HuH-7.5 (cell line): ENCODE data around the gene SLC25A28.

ENCODE experiments used
- DNase-seq: peaks from one replicate; pipeline ENCODE4 v3.0.0; 2011; ENCODE audit warnings: low spot score

The SLC25A28 gene

DNA sequence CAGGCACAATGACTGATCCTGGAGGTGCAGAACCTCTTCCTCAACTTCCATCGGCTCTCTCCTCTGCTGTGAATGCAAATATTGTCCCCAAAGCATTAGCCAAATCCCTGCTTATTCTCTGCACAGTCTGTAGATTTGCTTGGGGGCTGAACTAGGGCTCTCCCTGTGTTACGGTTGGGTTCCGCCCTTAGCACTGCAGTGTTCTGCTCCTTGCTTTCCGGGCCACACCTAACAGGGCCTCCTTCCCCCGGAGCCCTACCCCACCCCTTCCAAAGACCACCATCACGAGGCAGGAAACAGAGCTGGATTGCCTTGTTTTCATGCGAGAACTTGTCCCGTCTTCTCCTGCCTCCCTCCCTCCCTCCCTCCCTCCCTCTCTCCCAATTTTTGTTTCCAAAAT, 36.6 kb downstream of the SLC25A28 start:
- DNase-seq = no peak

DNA sequence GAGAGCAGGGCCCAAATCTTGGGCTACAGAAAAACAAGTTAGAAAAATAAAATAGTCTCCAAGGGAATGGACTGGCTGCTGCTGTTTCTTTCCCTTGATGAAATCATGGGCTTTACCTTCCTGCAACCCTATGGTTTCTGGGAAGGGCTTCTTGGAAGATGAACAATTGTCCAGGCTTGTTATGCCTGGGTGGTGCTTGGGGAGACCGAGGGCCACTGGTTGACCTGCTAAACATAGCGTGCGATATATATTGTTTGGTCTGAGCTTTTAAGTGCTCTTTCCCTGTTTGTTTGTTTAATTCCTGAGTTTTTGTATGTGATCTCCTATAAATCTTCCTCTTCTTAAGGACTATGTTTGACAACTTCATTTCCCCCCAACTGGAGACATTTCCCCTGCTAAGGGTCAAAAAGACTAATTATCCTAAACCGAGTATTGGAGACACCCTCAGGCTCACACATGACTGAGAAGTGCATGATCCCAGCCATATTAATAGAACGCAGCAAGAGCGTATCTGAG, 37.9 kb downstream of the SLC25A28 start:
- no peak for DNase-seq

DNA sequence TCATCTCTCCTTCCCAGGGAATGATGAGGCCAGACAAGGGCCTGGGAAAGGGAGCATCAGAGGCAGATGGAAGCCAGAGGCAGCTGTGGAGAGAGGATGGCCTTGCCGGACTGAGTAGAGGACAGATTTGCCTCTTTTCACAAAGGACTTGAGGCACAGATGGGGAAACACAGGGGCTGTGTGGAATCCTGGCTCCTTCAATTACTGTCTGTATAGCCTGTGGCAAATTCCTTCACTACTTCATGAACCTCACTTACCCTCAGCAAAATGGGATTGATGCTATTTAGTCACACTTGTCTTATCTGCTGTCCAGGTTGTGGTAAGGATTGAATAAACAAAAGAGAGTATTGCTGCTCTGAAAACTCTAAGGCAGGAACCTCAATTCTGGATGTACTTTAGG, 40.3 kb downstream of the SLC25A28 start:
- DNase-seq = no peak

DNA sequence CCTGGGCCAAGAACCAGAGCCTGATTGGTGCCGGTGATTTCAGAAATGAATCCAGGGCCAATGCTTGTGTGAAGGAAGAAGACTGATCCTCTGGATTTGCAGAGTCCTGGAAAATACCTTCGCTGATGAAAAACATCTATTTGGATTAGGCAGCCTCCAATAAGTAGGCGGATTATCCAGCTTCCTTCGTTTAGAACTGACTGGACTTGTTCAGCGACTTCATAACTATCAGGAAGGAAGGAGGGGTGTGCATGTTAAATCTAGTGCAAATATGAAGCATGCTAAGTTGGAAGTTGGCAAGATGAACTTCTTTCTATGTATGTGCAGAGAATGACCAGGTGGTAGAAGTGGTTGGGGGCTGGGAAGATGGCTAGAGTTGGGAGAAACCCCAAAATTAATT, 46.4 kb downstream of the SLC25A28 start:
- no peak for DNase-seq

DNA sequence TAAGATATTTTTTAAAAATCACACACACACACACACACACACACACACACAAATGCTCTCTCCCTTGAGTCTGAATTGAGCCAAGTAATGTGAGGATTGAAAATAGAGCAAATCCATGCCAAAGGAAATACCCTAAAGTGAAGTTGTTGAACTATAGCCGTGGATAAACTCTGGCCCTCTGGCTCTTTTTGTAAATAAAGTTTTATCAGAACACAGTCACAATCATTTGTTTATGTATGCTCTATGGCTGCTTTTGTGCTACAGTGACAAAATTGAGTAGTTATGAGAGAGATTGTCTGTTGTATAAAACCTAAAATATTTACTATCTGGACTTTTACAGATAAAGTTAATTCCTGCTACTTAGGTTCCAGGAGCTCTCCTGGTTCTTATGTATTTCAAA, 48.4 kb downstream of the SLC25A28 start:
- DNase-seq = no peak

DNA sequence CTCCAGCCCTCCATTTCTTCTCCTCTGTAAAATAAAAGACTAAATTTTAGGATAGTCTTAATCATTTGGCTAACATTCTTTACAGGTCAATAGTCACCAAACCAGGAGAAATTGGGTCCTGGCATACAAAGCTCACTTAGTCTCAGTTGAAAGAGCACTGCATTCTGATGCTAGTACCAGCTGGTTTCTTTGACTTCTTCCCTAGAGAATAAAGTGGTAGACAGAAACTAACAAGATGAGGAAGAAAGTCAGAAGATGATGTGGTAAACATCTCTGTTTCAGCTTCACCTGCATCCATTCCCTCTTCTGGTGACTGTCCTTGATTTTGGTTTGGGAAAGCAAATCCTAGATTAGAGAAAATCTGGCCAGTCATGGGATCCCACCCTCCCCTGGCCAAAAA, 50.3 kb downstream of the SLC25A28 start:
- DNase-seq = no peak

DNA sequence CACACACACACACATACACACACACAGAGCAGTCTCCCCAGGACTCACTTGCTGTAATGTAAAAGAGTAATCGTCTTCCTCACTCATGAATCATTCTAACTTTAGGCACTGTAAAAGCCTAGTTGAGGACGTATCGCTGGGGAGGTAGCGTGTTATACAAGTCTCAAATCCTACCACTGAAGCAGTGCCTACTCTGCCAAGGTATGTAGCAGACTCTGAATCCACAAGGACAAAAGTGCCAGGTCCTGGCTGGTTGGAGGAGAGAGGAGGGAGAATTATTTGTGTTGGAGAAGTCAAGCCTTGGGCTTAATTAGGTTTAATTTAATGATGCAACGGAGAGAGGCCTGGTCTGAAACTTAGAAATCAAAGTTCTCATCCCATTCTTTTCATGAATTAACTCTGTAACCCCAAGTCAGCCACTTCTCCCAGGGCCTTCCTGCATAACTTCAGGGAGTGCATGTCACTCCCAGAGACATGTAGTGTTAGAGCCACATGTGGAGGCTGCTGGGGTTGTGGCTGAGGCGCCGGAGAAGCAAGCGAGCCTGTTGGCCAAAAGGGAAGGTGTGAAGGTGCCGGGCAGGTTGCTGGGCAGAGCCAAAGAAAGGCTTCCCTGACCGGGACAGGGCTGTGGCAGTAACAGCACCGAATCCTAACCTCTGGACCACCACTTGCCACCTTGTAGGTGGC, 50.8 kb downstream of the SLC25A28 start:
- no peak for DNase-seq

DNA sequence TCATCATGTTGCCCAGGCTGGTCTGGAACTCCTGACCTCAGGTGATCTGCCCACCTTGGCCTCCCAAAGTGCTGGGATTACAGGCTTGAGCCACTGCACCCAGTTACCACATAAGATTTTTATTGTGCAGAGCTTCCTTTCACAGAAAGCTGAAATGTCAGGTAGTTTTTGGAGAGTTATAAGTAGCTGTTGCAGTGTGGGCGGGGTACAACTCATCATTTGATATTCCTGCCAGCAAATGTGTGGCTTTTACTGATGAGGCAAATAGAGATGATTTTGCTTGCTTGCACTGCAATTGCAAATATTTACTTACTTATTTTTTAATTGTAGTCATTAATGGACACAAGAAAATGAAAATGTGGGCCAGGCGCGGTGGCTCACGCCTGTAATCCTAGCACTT, 55.1 kb downstream of the SLC25A28 start:
- no peak for DNase-seq

DNA sequence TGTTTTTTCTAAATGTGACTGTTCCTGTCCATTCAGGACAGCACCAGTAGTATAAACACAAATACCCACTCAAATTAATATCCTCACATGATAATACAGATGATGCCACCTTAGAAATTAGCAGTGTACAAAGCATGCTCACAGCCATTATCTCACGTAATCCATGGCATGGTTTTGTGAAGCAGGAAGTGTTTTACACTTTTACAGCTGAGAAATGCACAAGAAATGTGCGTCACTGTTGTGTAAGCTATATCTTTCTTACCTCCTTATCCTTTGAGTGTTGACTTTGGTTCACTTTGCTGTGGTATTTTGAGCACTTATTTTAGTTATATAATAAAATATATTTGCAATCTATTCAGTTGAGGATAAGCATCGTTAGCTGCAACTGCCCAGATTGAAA, 55.9 kb downstream of the SLC25A28 start:
- no peak for DNase-seq

DNA sequence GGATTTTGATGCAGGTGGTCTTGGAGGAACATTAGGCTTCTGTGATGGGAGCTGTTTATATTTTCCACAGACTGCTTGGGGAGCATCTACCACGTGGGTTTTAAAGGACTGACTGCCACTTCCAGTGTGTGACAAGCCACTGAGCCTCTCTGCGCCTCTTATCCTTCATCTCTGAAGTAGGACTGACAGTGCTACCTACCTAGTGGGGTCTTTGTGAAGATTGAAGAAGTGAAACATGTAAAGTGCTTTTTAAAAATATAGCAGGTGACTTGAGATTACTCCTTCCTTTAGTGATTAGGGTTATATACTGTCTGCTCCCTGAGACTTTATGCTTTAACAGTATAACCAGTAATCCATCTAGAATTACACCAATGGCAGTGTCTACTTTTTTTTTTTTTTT, 57.6 kb downstream of the SLC25A28 start:
- DNase-seq = no peak
